SK-N-SH (cell line): ENCODE measurements around the gene LMO7.

Experiments
- EZH2phosphoT487 ChIP-seq: fragments of 200-600 bp; sonication (generic); IDR thresholded peaks from 2 replicates; pipeline ENCODE4 v1.6.1; 2017; ENCODE audit warnings: low read depth, mixed run types, mild to moderate bottlenecking, antibody characterized with exemption, moderate library complexity, borderline replicate concordance
- FOSL2 ChIP-seq: IDR thresholded peaks from 2 replicates; pipeline ENCODE4 v1.4.0; 2012; ENCODE audit warnings: low read depth, mild to moderate bottlenecking, moderate library complexity, borderline replicate concordance
- JUND ChIP-seq: IDR thresholded peaks from 2 replicates; pipeline ENCODE4 v1.4.0; 2012
- RAD21 ChIP-seq: IDR thresholded peaks from 2 replicates; pipeline ENCODE4 v1.6.1; 2012; ENCODE audit warnings: mild to moderate bottlenecking, low read length
- TCF12 ChIP-seq: IDR thresholded peaks from 2 replicates; pipeline ENCODE4 v1.4.0; 2012
- TF ChIP-seq, protein P1 (sequence below): fragments of 200-600 bp; sonication (generic); IDR thresholded peaks from 2 replicates; pipeline ENCODE4 v1.6.1; 2017; ENCODE audit warnings: antibody characterized with exemption, mild to moderate bottlenecking, moderate library complexity
- TF ChIP-seq, protein P2 (sequence below): fragments of 150-350 bp; IDR thresholded peaks from 2 replicates; pipeline ENCODE4 v1.6.1; 2017; ENCODE audit warnings: antibody characterized with exemption, low read length, low read depth, borderline replicate concordance

DNA sequence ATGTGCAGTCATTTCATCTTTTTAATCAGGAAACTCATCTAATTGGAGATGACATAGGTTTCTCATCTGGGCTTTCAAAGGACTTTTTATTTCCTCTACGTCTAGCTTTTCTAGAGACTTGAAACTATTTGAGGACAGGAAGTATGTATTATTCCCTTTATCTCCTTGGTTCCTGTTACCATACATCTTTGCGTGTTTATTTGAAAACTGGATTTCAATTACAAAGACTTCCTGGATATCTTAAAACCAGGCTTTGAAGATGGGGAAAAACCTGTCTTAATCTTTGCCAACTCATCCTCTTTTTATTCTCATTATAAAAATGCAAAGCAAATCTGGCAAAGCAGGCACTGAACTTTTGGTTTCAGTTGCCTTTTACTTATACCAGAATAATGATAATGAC lies 130.5 kb downstream of the LMO7 start:
- TF ChIP-seq EZH2phosphoT487, result no peak
- no peak for TF ChIP-seq JUND
- TF ChIP-seq, protein P1, sequence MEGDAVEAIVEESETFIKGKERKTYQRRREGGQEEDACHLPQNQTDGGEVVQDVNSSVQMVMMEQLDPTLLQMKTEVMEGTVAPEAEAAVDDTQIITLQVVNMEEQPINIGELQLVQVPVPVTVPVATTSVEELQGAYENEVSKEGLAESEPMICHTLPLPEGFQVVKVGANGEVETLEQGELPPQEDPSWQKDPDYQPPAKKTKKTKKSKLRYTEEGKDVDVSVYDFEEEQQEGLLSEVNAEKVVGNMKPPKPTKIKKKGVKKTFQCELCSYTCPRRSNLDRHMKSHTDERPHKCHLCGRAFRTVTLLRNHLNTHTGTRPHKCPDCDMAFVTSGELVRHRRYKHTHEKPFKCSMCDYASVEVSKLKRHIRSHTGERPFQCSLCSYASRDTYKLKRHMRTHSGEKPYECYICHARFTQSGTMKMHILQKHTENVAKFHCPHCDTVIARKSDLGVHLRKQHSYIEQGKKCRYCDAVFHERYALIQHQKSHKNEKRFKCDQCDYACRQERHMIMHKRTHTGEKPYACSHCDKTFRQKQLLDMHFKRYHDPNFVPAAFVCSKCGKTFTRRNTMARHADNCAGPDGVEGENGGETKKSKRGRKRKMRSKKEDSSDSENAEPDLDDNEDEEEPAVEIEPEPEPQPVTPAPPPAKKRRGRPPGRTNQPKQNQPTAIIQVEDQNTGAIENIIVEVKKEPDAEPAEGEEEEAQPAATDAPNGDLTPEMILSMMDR, result no peak
- TF ChIP-seq, protein P2, sequence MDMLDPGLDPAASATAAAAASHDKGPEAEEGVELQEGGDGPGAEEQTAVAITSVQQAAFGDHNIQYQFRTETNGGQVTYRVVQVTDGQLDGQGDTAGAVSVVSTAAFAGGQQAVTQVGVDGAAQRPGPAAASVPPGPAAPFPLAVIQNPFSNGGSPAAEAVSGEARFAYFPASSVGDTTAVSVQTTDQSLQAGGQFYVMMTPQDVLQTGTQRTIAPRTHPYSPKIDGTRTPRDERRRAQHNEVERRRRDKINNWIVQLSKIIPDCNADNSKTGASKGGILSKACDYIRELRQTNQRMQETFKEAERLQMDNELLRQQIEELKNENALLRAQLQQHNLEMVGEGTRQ, result no peak
- no peak for TF ChIP-seq FOSL2
- no peak for TF ChIP-seq RAD21
- TF ChIP-seq TCF12, result no peak
